ENCODE measurements around the gene EPS8L3. TPM values are rescaled to one million over a fixed set of nuclear protein-coding genes. Genes with fewer than 3 reads are reported as not detected.

Gene EPS8L3
- total RNA-seq, 1 experiment from 2014 or later, result 0.96 TPM

GRCh38 chr1:109761227-109762038, 2.3 kb downstream of the EPS8L3 start:
- ChIA-PET RAD21 (ENCODE audit: low non-redundant PET in 1 of 2, low total read pairs in 2 of 2, uncharacterized antibody in 2 of 2, unreplicated experiment in 2 of 2) (no interaction called here), POLR2A (no interaction called here), CTCF (no interaction called here)
- H3K4me3 ChIP-seq (replicated peaks in 1 of 2; ENCODE audit: low read depth in 1 of 2, low read length in 2 of 2), result no peak overlapping the region
- DNase-seq (ENCODE audit: low read depth, low spot score), result no peak
- no peak for ATAC-seq
- intact Hi-C loops (cut with micrococcal nuclease), result no loop called here
- no peak overlapping the region for H3K9ac ChIP-seq (ENCODE audit: low read length)
- H3K4me2 ChIP-seq (ENCODE audit: low read length), result no peak overlapping the region
- TF ChIP-seq EGR1 (IDR thresholded peaks at IDR 0.05; ENCODE audit: low read depth) (no peak), ZNF274 (IDR thresholded peaks at IDR 0.05; ENCODE audit: low read depth, low read length) (no peak), ZFX (IDR thresholded peaks at IDR 0.05) (no peak), EZH2phosphoT487 (IDR thresholded peaks at IDR 0.05; ENCODE audit: borderline replicate concordance) (no peak), EZH2 (IDR thresholded peaks at IDR 0.05) (no peak), POLR2A (IDR thresholded peaks at IDR 0.05; ENCODE audit: borderline replicate concordance, extremely low read depth, insufficient read depth, insufficient read length) (no peak), YY1 (IDR thresholded peaks at IDR 0.05; ENCODE audit: extremely low read depth, insufficient replicate concordance, low read depth, low read length) (no peak)
- H3K27me3 ChIP-seq (ENCODE audit: insufficient read depth, low read length), result no peaks in the 10 kb centered on the region
- no peaks in the 10 kb centered on the region for H3K9me2 ChIP-seq (ENCODE audit: insufficient read depth)
- no peaks in the 10 kb centered on the region for H3K79me2 ChIP-seq (ENCODE audit: insufficient read depth, low read length)
- H3K36me3 ChIP-seq (ENCODE audit: control insufficient read depth in 1 of 2, insufficient read depth in 2 of 2, low read length in 2 of 2), result no peaks in the 10 kb centered on the region
- no peaks in the 10 kb centered on the region for H4K20me1 ChIP-seq (ENCODE audit: insufficient read depth)
- H2AFZ ChIP-seq (ENCODE audit: low read depth, low read length, poor library complexity, severe bottlenecking), result no peak overlapping the region
- H3K27ac ChIP-seq (ENCODE audit: low read depth, low read length), result no peak overlapping the region
- BruUV-seq (replicated peaks), result no TSS peak
- no peaks in the 10 kb centered on the region for H3K9me3 ChIP-seq (ENCODE audit: control insufficient read depth in 1 of 2, insufficient read depth in 1 of 2, low read depth in 1 of 2, low read length in 2 of 2)
- peaks cover 12 to 22% of the 10 kb centered on the region in 2 experiments for H3K4me1 ChIP-seq (ENCODE audit: control insufficient read depth in 1 of 2, insufficient read depth in 2 of 2, low read length in 2 of 2)

- H2AFZ ChIP-seq (ENCODE audit: low read depth, low read length, poor library complexity, severe bottlenecking), result no peak overlapping the region
- no peaks in the 10 kb centered on the region for H3K27me3 ChIP-seq (ENCODE audit: insufficient read depth, low read length)
- H3K4me3 ChIP-seq (replicated peaks in 1 of 2; ENCODE audit: low read depth in 1 of 2, low read length in 2 of 2), result no peak overlapping the region
- ATAC-seq, result no peak
- no peak overlapping the region for H3K9ac ChIP-seq (ENCODE audit: low read length)
- no peaks in the 10 kb centered on the region for H3K9me2 ChIP-seq (ENCODE audit: insufficient read depth)
- no peaks in the 10 kb centered on the region for H4K20me1 ChIP-seq (ENCODE audit: insufficient read depth)
- intact Hi-C loops (cut with micrococcal nuclease), result no loop called here
- no peak overlapping the region for H3K27ac ChIP-seq (ENCODE audit: low read depth, low read length)
- CTCF ChIA-PET, result no interaction called here
- RAD21 ChIA-PET (ENCODE audit: low non-redundant PET in 1 of 2, low total read pairs in 2 of 2, uncharacterized antibody in 2 of 2, unreplicated experiment in 2 of 2), result no interaction called here
- H3K79me2 ChIP-seq (ENCODE audit: insufficient read depth, low read length), result no peaks in the 10 kb centered on the region
- H3K4me1 ChIP-seq (ENCODE audit: control insufficient read depth in 1 of 2, insufficient read depth in 2 of 2, low read length in 2 of 2), result peaks cover 12 to 22% of the 10 kb centered on the region in 2 experiments
- H3K9me3 ChIP-seq (ENCODE audit: control insufficient read depth in 1 of 2, insufficient read depth in 1 of 2, low read depth in 1 of 2, low read length in 2 of 2), result no peaks in the 10 kb centered on the region
- TF ChIP-seq CBX3 (IDR thresholded peaks at IDR 0.05; ENCODE audit: low read depth) (no peak), CEBPB (IDR thresholded peaks at IDR 0.05; ENCODE audit: low read depth) (no peak), ELF1 (IDR thresholded peaks at IDR 0.05; ENCODE audit: borderline replicate concordance, low read depth) (no peak), ZFX (IDR thresholded peaks at IDR 0.05) (no peak), JUND (IDR thresholded peaks at IDR 0.05) (no peak), EGR1 (IDR thresholded peaks at IDR 0.05; ENCODE audit: low read depth) (no peak), SRF (IDR thresholded peaks at IDR 0.05; ENCODE audit: low read depth) (no peak), ZNF274 (IDR thresholded peaks at IDR 0.05; ENCODE audit: low read depth, low read length) (no peak), CTCF (IDR thresholded peaks at IDR 0.05 in 2 of 3, conservative IDR thresholded peaks at IDR 0.05 in 1 of 3; ENCODE audit: borderline replicate concordance in 1 of 3, insufficient read depth in 1 of 3, low read depth in 2 of 3, low read length in 2 of 3) (no peak)
- no peak for DNase-seq (ENCODE audit: low read depth, low spot score)
- H3K36me3 ChIP-seq (ENCODE audit: control insufficient read depth in 1 of 2, insufficient read depth in 2 of 2, low read length in 2 of 2), result no peaks in the 10 kb centered on the region
- no TSS peak for BruUV-seq (replicated peaks)
- POLR2A ChIA-PET, result no interaction called here
- no peak overlapping the region for H3K4me2 ChIP-seq (ENCODE audit: low read length)
Observed at GRCh38 chr1:109760581-109761226, 3.0 kb downstream of the EPS8L3 start.

All from HCT116 (cell line).